NCI-H226 (cell line): ENCODE data around the gene SP7.
"Not testable (repeated sequence)": the region's sequence is repeated elsewhere in the genome, so short reads cannot be mapped to it uniquely, and the experiment has no call there.

Source experiments
- DNase-seq: peaks from one replicate; pipeline ENCODE4 v3.0.0-alpha.2; 2015

Gene SP7

DNA sequence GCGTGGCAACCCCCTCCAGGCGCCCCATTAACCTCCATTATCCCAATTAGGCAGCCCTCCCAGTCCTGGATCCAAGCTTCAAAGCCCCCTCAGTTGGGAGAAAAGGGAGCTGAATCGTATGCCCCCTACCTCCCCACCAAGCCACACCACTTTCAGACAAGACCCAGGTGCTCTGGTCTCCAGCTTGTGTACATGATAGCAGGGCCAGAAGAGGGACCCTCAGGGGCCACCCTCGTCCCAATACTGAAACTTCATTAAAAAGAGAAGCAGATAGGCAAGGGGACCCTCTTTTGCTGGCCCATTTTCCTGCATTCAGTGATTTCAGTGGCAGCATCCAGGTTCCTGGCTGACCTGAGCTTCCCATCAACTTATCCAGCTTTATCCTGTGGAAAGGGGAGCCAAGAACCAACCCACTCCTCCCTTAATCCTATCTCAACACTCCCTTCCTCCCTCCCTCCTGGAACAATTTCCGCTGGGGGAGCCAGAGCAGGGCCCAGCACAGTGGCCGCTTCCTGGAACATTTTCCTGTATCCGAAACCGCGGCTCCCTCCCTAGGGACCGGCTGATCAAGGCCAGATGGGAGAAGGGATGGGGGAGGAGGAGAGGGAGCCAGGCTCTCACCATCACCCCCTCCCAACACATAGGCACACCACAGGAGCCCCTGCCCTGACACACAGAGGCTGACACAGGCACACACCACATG, 9.5 kb upstream of the SP7 start:
- DNase-seq: no peak

DNA sequence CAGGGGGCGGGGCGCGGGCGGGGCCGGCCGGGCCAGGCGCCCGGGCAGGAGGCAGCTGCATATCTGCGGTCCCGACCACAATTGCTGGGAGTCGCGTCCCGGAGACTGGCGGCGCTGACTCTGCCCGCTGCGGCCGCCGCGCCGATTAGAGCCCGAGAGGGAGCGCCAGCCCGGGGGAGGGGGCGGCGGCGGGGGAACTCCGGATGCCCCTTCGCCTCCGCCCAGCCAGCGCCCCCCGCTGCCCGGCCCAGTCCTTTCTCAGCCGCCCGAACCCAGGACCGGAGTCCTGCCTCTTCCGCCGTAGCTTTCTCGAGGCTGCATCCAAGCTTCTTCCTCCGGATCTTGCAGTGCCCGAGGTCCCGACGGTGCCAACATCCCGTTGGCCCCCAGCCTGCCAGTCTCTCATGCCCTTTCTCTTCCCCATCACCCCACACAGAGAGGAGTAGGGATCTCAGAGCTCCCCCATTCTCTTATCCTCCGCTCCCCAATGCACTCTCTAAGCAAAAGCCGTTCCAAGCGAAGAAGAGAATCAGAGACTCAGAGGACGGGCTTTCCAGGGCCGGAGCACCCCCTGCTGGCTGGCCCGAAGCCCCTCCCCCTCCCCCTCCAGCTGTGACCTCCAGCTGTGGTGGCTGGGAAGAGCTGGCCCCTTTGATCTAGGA, 8.8 kb upstream of the SP7 start:
- DNase-seq: peak; percentile 75

- no peak for DNase-seq
These were observed 8.3 kb upstream of the SP7 start for GRCh38 chr12:53344487-53344823.

- DNase-seq: no peak
These were observed 7.8 kb upstream of the SP7 start for GRCh38 chr12:53343969-53344368.

GRCh38 chr12:53343449-53343848, 7.3 kb upstream of the SP7 start:
- no peak for DNase-seq

GRCh38 chr12:53340398-53340797, 4.2 kb upstream of the SP7 start:
- no peak for DNase-seq

DNA sequence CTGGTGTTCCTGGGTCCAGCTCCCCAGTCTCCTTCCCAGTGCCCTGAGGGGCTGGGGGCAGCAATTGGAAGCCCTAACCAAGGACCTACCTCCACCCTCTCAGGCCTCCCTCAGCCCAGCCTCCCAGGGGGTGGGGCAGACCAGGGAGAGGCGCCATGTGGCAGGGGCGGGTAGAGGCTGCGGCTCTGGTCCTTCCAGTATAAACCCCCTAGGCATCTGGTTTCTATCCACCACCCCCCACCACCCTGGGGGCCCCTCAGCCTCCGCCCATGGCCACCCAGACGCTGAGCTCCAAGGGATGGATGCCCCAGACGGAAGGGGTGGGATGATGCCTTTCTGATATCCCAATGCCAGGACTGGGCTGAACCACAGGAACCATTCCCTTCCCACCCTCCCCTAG, 2.8 kb upstream of the SP7 start:
- no peak for DNase-seq

DNA sequence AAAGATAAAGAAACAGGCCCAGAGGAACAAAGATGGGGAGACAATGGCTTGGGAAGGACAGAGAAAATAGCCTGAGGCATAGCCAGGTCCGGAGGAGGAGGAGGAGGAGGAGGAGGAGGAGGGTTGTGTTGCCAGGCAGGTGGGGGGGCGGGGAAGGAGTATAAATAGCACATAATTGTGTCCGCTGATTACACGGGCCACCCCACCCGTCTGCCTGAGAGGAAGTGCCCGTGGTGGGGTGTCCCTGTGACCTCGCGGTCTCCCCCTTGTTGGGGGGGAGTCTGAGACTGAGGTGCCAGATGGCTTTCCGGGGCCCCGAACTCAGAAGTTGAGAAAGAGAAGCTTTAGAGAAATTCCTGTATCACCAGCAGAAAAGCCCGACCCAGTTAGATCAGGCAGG, 1.9 kb upstream of the SP7 start:
- no peak for DNase-seq

DNA sequence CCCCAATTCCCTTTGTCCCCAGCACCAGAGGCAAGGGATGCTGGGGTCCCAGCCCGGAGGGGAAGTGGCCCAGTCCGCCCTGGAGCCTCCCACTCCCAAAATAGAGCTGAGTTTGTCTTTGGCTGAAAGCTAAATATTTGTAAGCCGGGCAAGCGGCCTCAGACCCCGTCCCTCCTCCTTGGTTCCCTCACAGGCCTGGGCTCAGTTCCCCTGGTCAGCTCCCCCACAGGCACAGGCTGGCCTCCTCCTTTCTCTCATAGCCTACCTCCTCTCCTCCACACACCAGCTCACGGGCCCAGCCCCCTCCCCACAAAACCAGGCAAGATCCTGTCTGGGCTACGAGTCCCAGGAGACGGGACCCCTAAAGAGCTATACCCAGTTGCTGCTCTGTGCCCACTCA, 1.3 kb downstream of the SP7 start:
- no peak for DNase-seq

DNA sequence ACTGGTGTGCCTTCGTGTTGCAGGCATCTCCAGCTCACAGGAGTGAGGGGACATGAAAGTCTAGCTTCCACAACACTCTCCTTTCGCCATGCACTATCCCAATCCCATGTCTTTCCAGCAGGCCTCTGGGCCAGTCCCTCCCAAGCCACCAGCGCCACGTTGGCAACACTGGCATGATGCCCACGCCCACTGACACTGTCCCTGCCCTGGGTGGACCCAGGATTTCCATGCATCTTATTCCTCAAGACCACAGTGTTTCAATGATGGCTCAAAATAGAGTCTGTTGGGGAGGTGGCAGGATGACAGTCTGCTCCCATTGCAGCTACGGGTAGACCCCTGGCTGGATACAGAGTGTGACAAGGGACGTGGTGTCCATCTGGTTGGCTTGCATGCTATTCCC, 2.3 kb downstream of the SP7 start:
- DNase-seq: no peak

DNA sequence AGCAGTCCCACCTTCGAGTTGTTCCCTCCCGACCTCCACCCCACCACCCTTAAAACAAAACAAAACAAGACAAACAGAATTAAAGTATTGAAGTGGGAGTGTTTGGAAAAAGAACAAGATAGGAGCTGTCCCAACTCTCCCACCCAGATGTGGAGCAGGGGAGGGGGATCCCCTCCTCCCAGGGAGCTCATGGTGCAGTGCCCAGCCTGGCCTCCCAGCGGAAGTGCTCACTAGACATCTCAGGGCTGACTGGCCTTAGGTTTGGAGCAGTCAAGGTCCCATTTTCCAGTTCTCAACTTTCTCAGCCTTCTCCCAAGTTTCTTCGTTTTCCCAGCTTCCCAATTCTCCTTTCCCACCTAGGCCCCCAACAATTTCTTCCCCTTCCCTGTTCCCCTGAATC, 2.9 kb downstream of the SP7 start:
- no peak for DNase-seq

DNA sequence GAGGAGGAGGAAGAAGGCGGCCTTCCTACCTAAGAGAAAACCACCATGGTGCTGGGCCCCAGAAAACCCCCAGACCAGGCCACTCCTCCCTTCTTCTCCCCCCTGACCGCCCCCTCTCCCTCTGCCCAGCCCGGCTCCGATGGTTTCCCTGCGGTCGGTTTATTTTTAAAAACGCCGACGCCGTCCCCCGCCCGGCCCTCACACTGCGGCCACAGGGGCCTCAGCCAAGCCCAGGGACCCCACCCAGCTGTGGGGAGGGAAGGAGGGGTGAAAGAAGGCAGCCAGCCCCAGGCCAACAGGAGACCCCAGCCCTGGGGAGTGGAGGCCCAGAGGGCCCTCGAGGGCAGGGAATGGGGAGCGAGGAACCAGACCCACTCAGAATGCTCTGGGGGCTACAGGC, 3.4 kb downstream of the SP7 start:
- DNase-seq: no peak

- not testable (repeated sequence) for DNase-seq
These were observed 3.8 kb downstream of the SP7 start for GRCh38 chr12:53332339-53332738.

GRCh38 chr12:53330671-53331070, 5.5 kb downstream of the SP7 start:
- DNase-seq: no peak

- DNase-seq: no peak
These were observed 8.1 kb downstream of the SP7 start for GRCh38 chr12:53328043-53328435.

DNA sequence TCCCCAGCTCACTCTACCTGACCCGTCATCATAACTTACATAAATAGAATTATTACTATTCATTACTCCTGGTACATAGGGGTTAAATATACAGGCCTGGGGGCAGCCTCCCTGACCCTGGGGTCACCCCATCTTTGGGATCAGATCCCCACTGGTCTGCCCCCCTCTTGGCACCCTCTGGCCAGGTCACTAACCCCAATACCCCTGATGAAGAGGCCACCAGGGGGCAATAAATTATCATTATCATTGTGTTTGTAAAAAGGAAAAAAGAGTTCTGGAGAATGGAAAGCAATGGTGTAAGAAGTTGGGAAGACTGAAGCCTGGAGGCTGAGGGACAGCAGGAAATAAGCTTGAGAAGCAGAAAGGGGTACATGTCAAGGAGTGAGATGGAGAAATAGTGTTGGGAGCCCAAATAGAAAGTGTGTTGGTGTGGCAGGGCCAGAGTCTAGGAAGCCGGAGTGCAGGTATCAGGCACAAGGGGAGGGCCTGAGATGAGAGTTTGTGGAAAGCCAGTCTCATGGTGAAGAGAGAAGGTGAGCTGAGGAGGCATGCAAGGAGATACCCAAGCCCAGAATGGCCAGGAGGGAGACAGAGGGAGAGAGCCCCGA, 8.6 kb downstream of the SP7 start:
- peak; percentile 32 for DNase-seq

GRCh38 chr12:53326460-53327185, 9.5 kb downstream of the SP7 start:
- no peak for DNase-seq

DNA sequence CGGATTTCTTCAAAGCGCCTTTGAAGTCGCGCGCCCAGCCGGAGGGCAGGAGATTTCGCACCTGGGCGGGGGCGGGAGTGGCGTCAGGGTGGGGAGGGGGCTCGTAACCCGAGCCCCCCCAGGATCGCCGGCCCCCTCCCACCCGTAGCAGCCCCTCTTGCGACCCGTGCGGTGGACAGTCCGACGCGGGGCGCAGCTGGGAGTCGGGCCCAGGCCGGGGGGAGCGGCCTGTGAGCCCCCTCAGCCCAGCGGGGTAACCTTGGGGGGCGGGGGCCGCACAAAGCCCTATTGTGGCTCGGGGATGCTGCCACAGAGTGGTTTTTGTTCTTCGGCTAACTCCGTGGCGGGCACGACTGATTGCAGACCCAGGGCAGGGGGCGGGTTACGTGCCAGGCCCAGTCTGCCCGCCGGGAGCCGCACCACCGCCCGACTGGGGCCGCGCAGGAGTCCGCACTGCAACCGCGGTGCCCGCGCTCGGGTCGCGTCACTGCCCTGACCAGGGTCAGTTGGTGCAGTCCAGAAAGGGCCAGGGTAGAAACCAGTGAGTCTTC, 10.6 kb downstream of the SP7 start:
- DNase-seq: no peak

DNA sequence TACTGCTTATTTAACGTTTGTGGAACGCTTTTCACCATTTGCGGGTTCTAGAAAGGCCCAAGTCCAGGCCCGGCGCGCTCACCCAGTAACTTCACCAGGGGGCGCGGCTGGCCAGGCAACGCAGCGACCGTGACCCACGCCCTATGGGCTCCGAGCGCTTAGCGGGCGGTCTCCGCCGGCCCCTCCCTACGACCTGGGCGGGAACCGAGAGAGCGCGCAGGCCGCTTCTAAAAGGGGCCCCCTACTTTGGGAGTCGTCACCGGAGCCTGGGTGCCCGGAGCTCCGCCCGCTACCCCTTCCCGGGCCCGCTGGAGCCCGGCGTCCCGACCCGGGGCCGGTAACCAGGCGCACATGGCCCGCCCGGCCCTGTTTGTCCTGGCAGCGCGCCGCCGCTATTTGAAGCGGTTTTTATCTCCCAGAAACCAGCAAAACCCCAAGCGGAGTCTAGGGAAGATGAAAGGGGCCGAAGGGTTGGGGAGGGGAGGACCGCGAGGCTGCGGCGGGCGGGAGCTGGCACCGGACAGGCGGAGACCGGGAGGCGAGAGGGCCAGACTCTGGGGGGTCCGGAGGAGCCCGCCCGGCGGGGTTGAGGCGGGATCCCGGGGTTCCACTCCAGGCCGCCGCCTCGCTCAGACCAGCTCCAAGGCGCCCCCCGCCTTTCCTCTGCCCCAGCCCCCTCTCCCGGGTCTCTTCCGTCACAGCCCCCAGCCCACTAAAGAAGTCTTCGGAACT, 11.2 kb downstream of the SP7 start:
- DNase-seq: peak; percentile 92

GRCh38 chr12:53324113-53324778, 11.9 kb downstream of the SP7 start:
- no peak for DNase-seq

- no peak for DNase-seq
These were observed 15.6 kb downstream of the SP7 start for GRCh38 chr12:53320352-53321195.
